ENCODE results near the gene OSTM1. TPM values are rescaled to one million over a fixed set of nuclear protein-coding genes. Genes with fewer than 3 reads are reported as not detected.
A peak's percentile ranks its signal among the peaks of the same experiment; 100 is the strongest.

Gene OSTM1
- total and polyA plus RNA-seq, 2 of the 13 experiments (the other 11 are each of a cell fraction or from before 2014, with no cell fraction given) = 8.7 to 20.5 TPM

GRCh38 chr6:108074359-108075144 is at the start of gene OSTM1 (continued):
- peak; percentile 66 for TF ChIP-seq YY1 (IDR thresholded peaks at IDR 0.05; ENCODE audit: insufficient read depth, insufficient replicate concordance, low read depth, low read length)
- no peak; the same call in 1 of the 2 replicates for TF ChIP-seq FOXK1 (CRISPR knock-in tag; IDR thresholded peaks at IDR 0.05; ENCODE audit: borderline replicate concordance, low read depth)
- TF ChIP-seq MXD3 (CRISPR knock-in tag; IDR thresholded peaks at IDR 0.05) = 0 out of 2 replicates have a peak, but pooled peaks have one; percentile 74
- TF ChIP-seq ZBTB8A (CRISPR knock-in tag; IDR thresholded peaks at IDR 0.05; ENCODE audit: borderline replicate concordance, low read depth) = no peak
- no peak; the same call in 1 of the 2 replicates for TF ChIP-seq NFKB2 (CRISPR knock-in tag; IDR thresholded peaks at IDR 0.05; ENCODE audit: borderline replicate concordance)
- no peak for TF ChIP-seq JUNB (CRISPR knock-in tag; IDR thresholded peaks at IDR 0.05; ENCODE audit: borderline replicate concordance)
- TF ChIP-seq ZNF7 (CRISPR knock-in tag; IDR thresholded peaks at IDR 0.05) = no peak
- no peak for TF ChIP-seq IRF2 (CRISPR knock-in tag; IDR thresholded peaks at IDR 0.05)
- no peak for TF ChIP-seq EZH2 (conservative IDR thresholded peaks at IDR 0.05; ENCODE audit: low read depth, low read length)
- no peak for TF ChIP-seq RFX5 (IDR thresholded peaks at IDR 0.05; ENCODE audit: low read depth, low read length)
- TF ChIP-seq NCOR1 (IDR thresholded peaks at IDR 0.05; ENCODE audit: borderline replicate concordance, low read length) = no peak
- TF ChIP-seq BATF2 (CRISPR knock-in tag; IDR thresholded peaks at IDR 0.05) = peak; percentile 70; the same call in 1 of the 2 replicates
- TF ChIP-seq POGK (CRISPR knock-in tag; conservative IDR thresholded peaks at IDR 0.05) = peak; percentile 88
- peak; percentile 81 for TF ChIP-seq LBX2 (CRISPR knock-in tag; IDR thresholded peaks at IDR 0.05; ENCODE audit: borderline replicate concordance)
- TF ChIP-seq JUN (CRISPR knock-in tag; IDR thresholded peaks at IDR 0.05) = no peak; the same call in 1 of the 2 replicates
- 0 out of 2 replicates have a peak, but pooled peaks have one; percentile 77 for TF ChIP-seq ZNF761 (CRISPR knock-in tag; conservative IDR thresholded peaks at IDR 0.05)
- TF ChIP-seq HMGA1 (CRISPR knock-in tag; conservative IDR thresholded peaks at IDR 0.05) = no peak
- no peak for TF ChIP-seq SP1 (IDR thresholded peaks at IDR 0.05)
- peak; percentile 80 for TF ChIP-seq SP1 (CRISPR knock-in tag; IDR thresholded peaks at IDR 0.05)
- no peak for TF ChIP-seq ZNF589 (CRISPR knock-in tag; conservative IDR thresholded peaks at IDR 0.05)
- TF ChIP-seq ZNF335 (CRISPR knock-in tag; IDR thresholded peaks at IDR 0.05) = no peak
- no peak for TF ChIP-seq ARID3A (IDR thresholded peaks at IDR 0.05; ENCODE audit: low read depth, low read length)
- no peak; the same call in none of the 2 replicates for TF ChIP-seq ZBTB38 (CRISPR knock-in tag; IDR thresholded peaks at IDR 0.05)
